H1 (cell line): ENCODE data around the gene DAPK1. TPM values are rescaled to one million over a fixed set of nuclear protein-coding genes. Genes with fewer than 3 reads are reported as not detected.

Source experiments
- CTCF ChIA-PET: fragments of 300-600 bp; sonication (Branson Sonifier 250); formaldehyde crosslinking; loops from one replicate; lab custom pipeline; 2021; ENCODE audit not compliant: partially characterized antibody; lab: Charles Lee
- POLR2A ChIA-PET: fragments of 300-600 bp; sonication (Branson Sonifier 250); formaldehyde crosslinking; loops from one replicate; lab custom pipeline; 2021; ENCODE audit warnings: inconsistent platforms; ENCODE audit not compliant: partially characterized antibody; lab: Charles Lee
- DNase-seq, 2 experiments: peaks; one replicate each; pipeline versions ENCODE4 v3.0.0 to v3.0.0-alpha.2; 2010 to 2022; ENCODE audit warnings: low spot score in 2 of 2, low read depth in 1 of 2, mixed read lengths in 1 of 2
- FAIRE-seq: peaks from 2 replicates; lab custom pipeline; 2011; peaks lifted over from hg19 to GRCh38; lab: Jason Lieb, UNC
- H2AFZ ChIP-seq: 2 replicates; pipeline ENCODE4 v1.8.1; 2012; ENCODE audit warnings: low read length, inconsistent platforms
- H2AK5ac ChIP-seq: 2 replicates; pipeline ENCODE4 v1.6.1; 2013; ENCODE audit warnings: low read depth, low read length
- H2BK120ac ChIP-seq: replicated peaks from 2 replicates; pipeline ENCODE3; 2013; ENCODE audit warnings: low read depth, low read length, inconsistent platforms
- H2BK12ac ChIP-seq: 2 replicates; pipeline ENCODE4 v1.6.1; 2013; ENCODE audit warnings: low read depth, low read length
- H2BK15ac ChIP-seq: 2 replicates; pipeline ENCODE4 v1.6.1; 2013; ENCODE audit warnings: low read length
- H2BK20ac ChIP-seq: 2 replicates; pipeline ENCODE4 v1.6.1; 2013; ENCODE audit warnings: low read length
- H2BK5ac ChIP-seq: 2 replicates; pipeline ENCODE4 v1.6.1; 2013; ENCODE audit warnings: low read depth, low read length
- H3K14ac ChIP-seq: 2 replicates; pipeline ENCODE4 v1.6.1; 2013; ENCODE audit warnings: inconsistent platforms; ENCODE audit not compliant: insufficient read length
- H3K18ac ChIP-seq: 2 replicates; pipeline ENCODE4 v1.6.1; 2013; ENCODE audit warnings: low read length; ENCODE audit errors: extremely low read depth
- H3K23ac ChIP-seq: 2 replicates; pipeline ENCODE4 v1.6.1; 2013; ENCODE audit warnings: inconsistent platforms; ENCODE audit not compliant: insufficient read length
- H3K23me2 ChIP-seq: 2 replicates; pipeline ENCODE4 v1.6.1; 2013; ENCODE audit warnings: low read depth, low read length
- H3K27ac ChIP-seq: 2 replicates; pipeline ENCODE4 v1.6.1; 2011; ENCODE audit warnings: low read depth, low read length, inconsistent platforms
- H3K27me3 ChIP-seq, 4 experiments: replicated peaks in 1 of 4; 1 replicate in 1 of 4; 2 replicates in 3 of 4; pipeline versions ENCODE4 v1.6.1 to v1.8.1; 2011 to 2013; ENCODE audit warnings: low read length in 3 of 4, mild to moderate bottlenecking in 3 of 4, inconsistent platforms in 2 of 4, mixed read lengths in 2 of 4, moderate library complexity in 1 of 4; ENCODE audit not compliant: control insufficient read depth in 3 of 4, insufficient read depth in 3 of 4; ENCODE audit errors: extremely low read depth in 1 of 4
- H3K36me3 ChIP-seq, 4 experiments: 2 replicates each; pipeline versions ENCODE4 v1.6.1 to v1.8.1; 2011 to 2013; ENCODE audit warnings: mild to moderate bottlenecking in 4 of 4, low read length in 3 of 4, moderate library complexity in 2 of 4, control low read depth in 1 of 4, inconsistent platforms in 1 of 4; ENCODE audit not compliant: insufficient read depth in 4 of 4, control insufficient read depth in 2 of 4
- H3K4ac ChIP-seq: replicated peaks from 2 replicates; pipeline ENCODE3; 2013; ENCODE audit warnings: low read length, low read depth, mixed read lengths, inconsistent platforms; ENCODE audit not compliant: insufficient read length
- H3K4me1 ChIP-seq, 4 experiments: replicated peaks in 1 of 4; 1 replicate in 1 of 4; 2 replicates in 3 of 4; pipeline versions ENCODE4 v1.6.1 to v1.8.1; 2011 to 2013; ENCODE audit warnings: low read length in 3 of 4, inconsistent platforms in 2 of 4, mixed read lengths in 1 of 4; ENCODE audit not compliant: insufficient read depth in 4 of 4, control insufficient read depth in 3 of 4
- H3K4me2 ChIP-seq, 2 experiments: 2 replicates each; pipeline versions ENCODE4 v1.6.1 to v1.8.1; 2011 to 2013; ENCODE audit warnings: low read depth in 2 of 2, low read length in 2 of 2, control low read depth in 1 of 2, inconsistent platforms in 1 of 2, mild to moderate bottlenecking in 1 of 2; ENCODE audit not compliant: insufficient read depth in 1 of 2
- H3K4me3 ChIP-seq, 4 experiments: fragments of 200-600, 300-600 bp in 1 of 4; sonication (generic), shearing (Covaris generic), sonication (Bioruptor Twin) in 1 of 4; 2 replicates each; pipeline versions ENCODE4 v1.5.1 to v1.8.1; 2011 to 2016; ENCODE audit warnings: low read length in 4 of 4, low read depth in 3 of 4, control low read depth in 2 of 4, inconsistent platforms in 2 of 4, mild to moderate bottlenecking in 2 of 4, mixed read lengths in 1 of 4, moderate library complexity in 1 of 4; ENCODE audit not compliant: insufficient read depth in 2 of 4; ENCODE audit errors: extremely low read depth in 1 of 4
- H3K56ac ChIP-seq: replicated peaks from 2 replicates; pipeline ENCODE3; 2013; ENCODE audit warnings: low read depth, mild to moderate bottlenecking, mixed read lengths, low read length, inconsistent platforms; ENCODE audit not compliant: insufficient read length
- H3K79me1 ChIP-seq: 2 replicates; pipeline ENCODE4 v1.6.1; 2013; ENCODE audit warnings: low read depth, low read length, control low read depth
- H3K79me2 ChIP-seq, 2 experiments: 2 replicates each; pipeline versions ENCODE4 v1.6.1 to v1.8.1; 2012 to 2013; ENCODE audit warnings: low read length in 2 of 2, mild to moderate bottlenecking in 2 of 2, inconsistent platforms in 1 of 2; ENCODE audit not compliant: insufficient read depth in 2 of 2, control insufficient read depth in 1 of 2
- H3K9ac ChIP-seq, 4 experiments: replicated peaks in 1 of 4; 1 replicate in 1 of 4; 2 replicates in 3 of 4; pipeline versions ENCODE4 v1.6.1 to v1.8.1; 2011 to 2013; ENCODE audit warnings: low read depth in 3 of 4, low read length in 3 of 4, control low read depth in 2 of 4, mild to moderate bottlenecking in 2 of 4, moderate library complexity in 2 of 4, inconsistent platforms in 1 of 4; ENCODE audit errors: extremely low read depth in 1 of 4
- H3K9me3 ChIP-seq, 2 experiments: 2 replicates each; pipeline versions ENCODE4 v1.6.1 to v1.8.1; 2012 to 2013; ENCODE audit warnings: mild to moderate bottlenecking in 2 of 2, moderate library complexity in 2 of 2, control low read depth in 1 of 2, inconsistent platforms in 1 of 2, low read depth in 1 of 2, low read length in 1 of 2, mixed read lengths in 1 of 2; ENCODE audit not compliant: insufficient read depth in 2 of 2
- H4K20me1 ChIP-seq, 2 experiments: replicated peaks in 1 of 2; 2 replicates each; pipeline versions ENCODE3 to v1.8.1; 2011 to 2013; ENCODE audit warnings: inconsistent platforms in 2 of 2, low read length in 2 of 2, mild to moderate bottlenecking in 1 of 2; ENCODE audit not compliant: insufficient read depth in 2 of 2, control insufficient read depth in 1 of 2
- H4K5ac ChIP-seq: 2 replicates; pipeline ENCODE4 v1.6.1; 2013; ENCODE audit warnings: low read length, low read depth, mixed read lengths, inconsistent platforms; ENCODE audit not compliant: insufficient read length
- H4K8ac ChIP-seq: 2 replicates; pipeline ENCODE4 v1.8.0; 2013; ENCODE audit warnings: mild to moderate bottlenecking, moderate library complexity, low read length, inconsistent platforms; ENCODE audit not compliant: insufficient read depth; ENCODE audit errors: extremely low read depth
- H4K91ac ChIP-seq: replicated peaks from 2 replicates; pipeline ENCODE3; 2013; ENCODE audit warnings: low read length, mixed read lengths, inconsistent platforms; ENCODE audit not compliant: insufficient read length
- ATF2 ChIP-seq: IDR thresholded peaks from 2 replicates; pipeline ENCODE4 v1.6.1; 2012; ENCODE audit warnings: low read length, inconsistent platforms
- CBX8 ChIP-seq: fragments of 300-800, 300-1000 bp; sonication (generic); IDR thresholded peaks from 2 replicates; pipeline ENCODE4 v1.7.1; 2016; ENCODE audit warnings: low read depth, low read length, borderline replicate concordance
- CHD2 ChIP-seq: IDR thresholded peaks from 2 replicates; pipeline ENCODE4 v1.6.1; 2012; ENCODE audit warnings: low read length, improper control_type of control experiment
- EZH2 ChIP-seq: fragments of 200-600 bp; sonication (generic); IDR thresholded peaks from 2 replicates; pipeline ENCODE4 v1.7.1; 2012; ENCODE audit warnings: low read depth, mild to moderate bottlenecking, moderate library complexity, low read length, inconsistent platforms; ENCODE audit not compliant: severe bottlenecking
- FOSL1 ChIP-seq: IDR thresholded peaks from 2 replicates; pipeline ENCODE4 v1.6.1; 2011; ENCODE audit warnings: mild to moderate bottlenecking, low read depth, low read length, moderate library complexity; ENCODE audit not compliant: insufficient read depth
- SP2 ChIP-seq: IDR thresholded peaks from 2 replicates; pipeline ENCODE4 v1.6.1; 2012; ENCODE audit warnings: mild to moderate bottlenecking, low read length, inconsistent platforms
- TEAD4 ChIP-seq: IDR thresholded peaks from 2 replicates; pipeline ENCODE4 v1.6.1; 2012; ENCODE audit warnings: low read depth, low read length, inconsistent platforms, mixed read lengths
- YY1 ChIP-seq: IDR thresholded peaks from 2 replicates; pipeline ENCODE4 v1.6.1; 2011; ENCODE audit warnings: low read depth, mild to moderate bottlenecking, low read length
- WGBS, 2 experiments: shearing (Covaris generic) in 1 of 2; methylation state at CpG; one replicate each; pipeline versions ENCODE4 v1.1.6 to v1.1.7; 2013 to 2015; ENCODE audit warnings: low lambda C conversion rate in 2 of 2, mixed read lengths in 2 of 2, inconsistent platforms in 1 of 2, low coverage in 1 of 2, missing lambda C conversion rate in 1 of 2; ENCODE audit not compliant: insufficient replicate concordance in 2 of 2, insufficient coverage in 1 of 2, insufficient read length in 1 of 2; ENCODE audit errors: extremely low coverage in 1 of 2, missing lambda C conversion rate in 1 of 2; 5-methylcytosine and 5-hydroxymethylcytosine counted together
- polyA plus RNA-seq, 7 experiments: library from polyadenylated mRNA; depleted of rRNA in 3 of 7; stranded (reverse) in 5 of 7; unstranded in 2 of 7; fragments of >200 nt in 5 of 7; fragments of 200-250 nt in 2 of 7; gene quantifications; 1 replicate in 5 of 7; 2 replicates in 1 of 7; 4 replicates in 1 of 7; pipeline versions ENCODE4 v1.2.1 to v1.2.3, GENCODE V29; 2011 to 2013; ENCODE audit warnings: missing spikeins in 2 of 7, mixed read lengths in 2 of 7
- total RNA-seq: library from RNA; stranded (reverse); fragmentation: NEBNext Ultra II Directional; extraction: Animal tissue kit (Norgen Biotek cat#: 25700); gene quantifications from 2 replicates; pipeline ENCODE4 v1.2.1, GENCODE V29; 2021
- TF ChIP-seq, protein P1 (sequence below): IDR thresholded peaks from 2 replicates; pipeline ENCODE4 v1.6.1; 2012; ENCODE audit warnings: inconsistent platforms

Gene DAPK1
- total and polyA plus RNA-seq, 2 of the 8 experiments (the other 6 are each of a cell fraction or from before 2014, with no cell fraction given) = 62.4 to 131 TPM

- Histone ChIP-seq H3K14ac (no peak overlapping the region), H3K4me3 (no peak overlapping the region), H3K9ac (no peak overlapping the region), H3K4me1 (peaks cover 0 to 9% (median 1%) of the 10 kb centered on the region in 4 experiments; a peak in 4 of 7 replicates), H4K8ac (no peak overlapping the region), H3K79me2 (no peaks in the 10 kb centered on the region), H3K4me2 (no peak overlapping the region), H4K5ac (no peak overlapping the region), H2BK15ac (no peak overlapping the region), H4K91ac (no peak overlapping the region), H2BK5ac (no peak overlapping the region), H3K4ac (no peak overlapping the region), H3K36me3 (peaks cover 2 to 52% (median 25%) of the 10 kb centered on the region in 4 experiments; a peak in 7 of 8 replicates), H2BK20ac (no peak overlapping the region), H3K23me2 (no peaks in the 10 kb centered on the region), H2AK5ac (no peak overlapping the region), H2BK120ac (no peak overlapping the region), H3K56ac (no peak overlapping the region), H3K18ac (no peak overlapping the region), H2BK12ac (no peak overlapping the region), H2AFZ (no peak overlapping the region), H3K79me1 (no peaks in the 10 kb centered on the region; the same call in 1 of the 2 replicates), H4K20me1 (peaks cover 0 to 1% of the 10 kb centered on the region in 2 experiments), H3K9me3 (no peaks in the 10 kb centered on the region; a peak in 1 of 4 replicates), H3K27me3 (no peaks in the 10 kb centered on the region), H3K23ac (no peak overlapping the region), H3K27ac (no peak overlapping the region)
- DNase-seq = no peak
- ChIA-PET POLR2A (no interaction called here), CTCF (no interaction called here)
- WGBS, 2 experiments = 95% methylated on average over 43 of the region's 47 CpGs; no CpG with 5 or more reads in 1 of the 2 experiments
- no peak for FAIRE-seq
- TF ChIP-seq YY1 = no peak
- no peak for TF ChIP-seq TEAD4
- no peak for TF ChIP-seq SP2
- no peak for TF ChIP-seq EZH2
- TF ChIP-seq ATF2 = no peak
- TF ChIP-seq, protein P1, sequence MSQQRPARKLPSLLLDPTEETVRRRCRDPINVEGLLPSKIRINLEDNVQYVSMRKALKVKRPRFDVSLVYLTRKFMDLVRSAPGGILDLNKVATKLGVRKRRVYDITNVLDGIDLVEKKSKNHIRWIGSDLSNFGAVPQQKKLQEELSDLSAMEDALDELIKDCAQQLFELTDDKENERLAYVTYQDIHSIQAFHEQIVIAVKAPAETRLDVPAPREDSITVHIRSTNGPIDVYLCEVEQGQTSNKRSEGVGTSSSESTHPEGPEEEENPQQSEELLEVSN = no peak
- no peak for TF ChIP-seq CBX8
- TF ChIP-seq CHD2 = no peak
- TF ChIP-seq FOSL1 = no peak
These were observed 162.1 kb downstream of the DAPK1 start for GRCh38 chr9:87659534-87660419.
